ENCODE measurements around the gene ARHGAP26. TPM values are rescaled to one million over a fixed set of nuclear protein-coding genes. Genes with fewer than 3 reads are reported as not detected.

Gene ARHGAP26
- polyA plus RNA-seq, 3 donors = 26.5 to 56.8 (median 28.7) TPM

DNA sequence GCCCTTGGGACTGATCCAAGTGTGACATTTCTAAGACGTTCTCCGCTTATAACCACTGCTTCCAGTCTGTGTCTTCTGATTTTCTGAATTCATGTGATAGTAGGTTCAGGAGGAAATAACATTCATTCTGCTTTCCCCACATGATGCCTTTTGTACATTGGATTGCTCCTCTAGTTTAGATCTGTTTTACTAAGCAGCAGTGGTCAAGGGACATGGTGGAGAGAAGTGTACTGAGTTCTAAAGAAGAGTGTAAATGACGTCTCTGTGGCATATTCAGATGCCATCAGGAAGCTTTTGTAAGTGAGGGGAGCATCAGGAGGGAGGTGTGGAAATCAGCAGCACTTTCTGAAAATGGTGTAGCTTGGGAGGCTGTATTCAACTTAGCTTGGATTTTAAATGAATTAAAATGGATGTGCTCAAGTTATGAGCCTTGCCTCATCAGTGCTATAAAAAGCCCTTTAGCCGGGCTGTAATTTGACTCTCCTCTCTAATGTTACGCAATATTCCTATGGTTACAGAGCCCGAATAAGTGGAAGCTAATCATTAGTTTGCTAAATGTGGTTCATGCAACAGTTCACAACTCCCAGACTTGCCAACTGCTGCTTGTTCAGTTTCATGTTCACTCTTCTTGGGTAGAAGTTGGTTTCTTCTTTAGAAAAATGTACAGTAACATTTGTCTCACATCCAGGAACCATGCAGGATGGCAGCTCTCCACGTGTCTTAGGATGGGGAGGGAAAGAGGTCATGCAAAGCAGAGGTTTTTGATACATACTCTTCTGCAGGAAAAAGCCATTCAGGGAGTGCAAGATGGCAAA is 281.3 kb downstream of the ARHGAP26 start:
- Histone ChIP-seq H3K4me1 (ENCODE audit: control insufficient read depth in 1 of 2, insufficient read depth in 2 of 2, low read length in 2 of 2) (peaks cover 32 to 33% of the 10 kb centered on the region in 2 donors), H3K27me3 (ENCODE audit: control insufficient read depth in 2 of 2, insufficient read depth in 2 of 2, low read length in 2 of 2) (no peaks in the 10 kb centered on the region), H4K20me1 (ENCODE audit: insufficient read depth, low read length) (peaks cover 9% of the 10 kb centered on the region), H3K9ac (ENCODE audit: insufficient read depth, low read length, poor library complexity, severe bottlenecking) (no peak overlapping the region), H3K4me3 (replicated peaks in 1 of 3; ENCODE audit: low read depth in 2 of 3, low read length in 3 of 3) (no peak overlapping the region), H3K9me3 (replicated peaks in 1 of 2; ENCODE audit: control insufficient read depth in 1 of 2, insufficient read depth in 1 of 2, low read length in 2 of 2) (no peaks in the 10 kb centered on the region), H2AFZ (ENCODE audit: insufficient read depth, low read depth, low read length, poor library complexity, severe bottlenecking) (peak overlapping the region; percentile 43), H3K4me2 (replicated peaks; ENCODE audit: extremely low read depth, low read length, poor library complexity, severe bottlenecking) (peak overlapping the region; percentile 21), H3K36me3 (replicated peaks in 1 of 2; ENCODE audit: control insufficient read depth in 1 of 2, insufficient read depth in 2 of 2, low read length in 2 of 2) (peaks cover 44 to 80% of the 10 kb centered on the region in 2 donors), H3K27ac (ENCODE audit: low read depth in 1 of 2, low read length in 2 of 2) (peak overlapping the region; percentile 52 to 80), H3K79me2 (ENCODE audit: insufficient read depth, low read length) (peaks cover 3% of the 10 kb centered on the region)
- intact Hi-C loops (cut with micrococcal nuclease) = no loop called here
- H3K27ac Mint-ChIP-seq = peak overlapping the region; percentile 90 to 97 (median 93)
- H3K27me3 Mint-ChIP-seq (ENCODE audit: low read depth in 3 of 3) = peaks cover 0 to 8% (median 0%) of the 10 kb centered on the region in 3 donors
- peak; percentile 55 to 72 (median 58) for DNase-seq
- H3K4me3 Mint-ChIP-seq = peak overlapping the region; percentile 28 to 71
- peaks cover 42% of the 10 kb centered on the region for H3K4me1 Mint-ChIP-seq
- TF ChIP-seq, protein P1, sequence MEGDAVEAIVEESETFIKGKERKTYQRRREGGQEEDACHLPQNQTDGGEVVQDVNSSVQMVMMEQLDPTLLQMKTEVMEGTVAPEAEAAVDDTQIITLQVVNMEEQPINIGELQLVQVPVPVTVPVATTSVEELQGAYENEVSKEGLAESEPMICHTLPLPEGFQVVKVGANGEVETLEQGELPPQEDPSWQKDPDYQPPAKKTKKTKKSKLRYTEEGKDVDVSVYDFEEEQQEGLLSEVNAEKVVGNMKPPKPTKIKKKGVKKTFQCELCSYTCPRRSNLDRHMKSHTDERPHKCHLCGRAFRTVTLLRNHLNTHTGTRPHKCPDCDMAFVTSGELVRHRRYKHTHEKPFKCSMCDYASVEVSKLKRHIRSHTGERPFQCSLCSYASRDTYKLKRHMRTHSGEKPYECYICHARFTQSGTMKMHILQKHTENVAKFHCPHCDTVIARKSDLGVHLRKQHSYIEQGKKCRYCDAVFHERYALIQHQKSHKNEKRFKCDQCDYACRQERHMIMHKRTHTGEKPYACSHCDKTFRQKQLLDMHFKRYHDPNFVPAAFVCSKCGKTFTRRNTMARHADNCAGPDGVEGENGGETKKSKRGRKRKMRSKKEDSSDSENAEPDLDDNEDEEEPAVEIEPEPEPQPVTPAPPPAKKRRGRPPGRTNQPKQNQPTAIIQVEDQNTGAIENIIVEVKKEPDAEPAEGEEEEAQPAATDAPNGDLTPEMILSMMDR (IDR thresholded peaks at IDR 0.05) = no peak
- WGBS (ENCODE audit: insufficient coverage) = 0% methylated on average over 2 of the region's 7 CpGs
- peaks cover 68 to 85% of the 10 kb centered on the region in 2 donors for H3K36me3 Mint-ChIP-seq
- no peaks in the 10 kb centered on the region for H3K9me3 Mint-ChIP-seq

DNA sequence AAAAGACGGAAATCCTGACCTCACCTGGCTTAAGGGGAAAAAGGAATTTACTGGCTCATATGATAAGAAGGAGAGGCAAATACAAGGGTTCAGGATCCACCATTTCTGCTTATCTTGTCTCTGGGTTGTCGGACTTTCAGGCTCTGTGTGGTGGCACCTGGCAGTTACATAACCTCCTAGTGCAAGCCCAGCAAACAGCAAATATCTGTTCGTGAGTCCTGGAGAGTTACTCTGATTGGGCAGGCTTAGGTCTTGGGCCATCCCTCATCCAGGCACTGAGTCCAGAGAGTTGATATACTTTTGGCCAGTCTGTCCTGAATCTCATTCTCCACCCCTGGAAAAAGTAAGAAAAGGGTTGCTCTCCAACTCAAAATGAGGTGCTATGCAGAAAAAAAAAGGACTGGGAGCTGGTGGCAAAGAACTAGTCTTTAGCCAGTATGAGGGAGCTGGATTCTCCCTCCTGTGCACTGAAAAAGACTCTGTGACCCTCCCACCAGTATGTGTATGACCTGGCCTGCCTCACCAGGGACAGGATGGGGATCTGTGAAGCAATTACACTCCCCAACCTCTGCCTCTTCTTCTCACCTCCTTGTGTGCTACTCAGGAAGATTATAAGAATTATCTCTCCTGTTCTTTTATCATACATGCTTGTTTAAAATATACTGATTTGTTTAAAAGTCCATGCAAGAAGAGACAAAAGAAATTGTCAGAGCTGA is 282.9 kb downstream of the ARHGAP26 start:
- Histone ChIP-seq H2AFZ (ENCODE audit: insufficient read depth, low read depth, low read length, poor library complexity, severe bottlenecking) (no peak overlapping the region), H3K4me1 (ENCODE audit: control insufficient read depth in 1 of 2, insufficient read depth in 2 of 2, low read length in 2 of 2) (peaks cover 46 to 47% of the 10 kb centered on the region in 2 donors), H3K9ac (ENCODE audit: insufficient read depth, low read length, poor library complexity, severe bottlenecking) (no peak overlapping the region), H3K36me3 (replicated peaks in 1 of 2; ENCODE audit: control insufficient read depth in 1 of 2, insufficient read depth in 2 of 2, low read length in 2 of 2) (peaks cover 46 to 89% of the 10 kb centered on the region in 2 donors), H3K79me2 (ENCODE audit: insufficient read depth, low read length) (peaks cover 3% of the 10 kb centered on the region), H3K27me3 (ENCODE audit: control insufficient read depth in 2 of 2, insufficient read depth in 2 of 2, low read length in 2 of 2) (no peaks in the 10 kb centered on the region), H3K4me3 (replicated peaks in 1 of 3; ENCODE audit: low read depth in 2 of 3, low read length in 3 of 3) (no peak overlapping the region), H3K4me2 (replicated peaks; ENCODE audit: extremely low read depth, low read length, poor library complexity, severe bottlenecking) (no peak overlapping the region), H3K9me3 (replicated peaks in 1 of 2; ENCODE audit: control insufficient read depth in 1 of 2, insufficient read depth in 1 of 2, low read length in 2 of 2) (no peaks in the 10 kb centered on the region), H4K20me1 (ENCODE audit: insufficient read depth, low read length) (peaks cover 13% of the 10 kb centered on the region), H3K27ac (ENCODE audit: low read depth in 1 of 2, low read length in 2 of 2) (peak overlapping the region in 1 of 2 donors; percentile 18)
- Mint-ChIP-seq H3K36me3 (peaks cover 75 to 88% of the 10 kb centered on the region in 2 donors), H3K9me3 (no peaks in the 10 kb centered on the region), H3K4me3 (no peak overlapping the region), H3K27ac (peak overlapping the region in 6 of 7 donors; percentile 3 to 83 (median 32)), H3K4me1 (peaks cover 56% of the 10 kb centered on the region), H3K27me3 (ENCODE audit: low read depth in 3 of 3) (peaks cover 0 to 8% (median 0%) of the 10 kb centered on the region in 3 donors)
- 48% methylated on average over 2 of the region's 3 CpGs for WGBS (ENCODE audit: insufficient coverage)
- intact Hi-C loops (cut with micrococcal nuclease) = no loop called here
- TF ChIP-seq, protein P1 (IDR thresholded peaks at IDR 0.05) = no peak
- no peak for DNase-seq
